HepG2 (cell line): Measurements from ENCODE around the gene RANBP3. TPM values are rescaled to one million over a fixed set of nuclear protein-coding genes. Genes with fewer than 3 reads are reported as not detected.

Experiments used
- ATF7 ChIP-seq, 2 experiments: fragments of 450-650 bp in 1 of 2; sonication (generic) in 1 of 2; formaldehyde crosslinking in 1 of 2; IDR thresholded peaks; 2 replicates each; pipeline versions ENCODE4 v1.4.0 to v1.6.1; 2016 to 2020; ENCODE audit warnings: antibody characterized with exemption in 1 of 2, mild to moderate bottlenecking in 1 of 2, missing genetic modification reagents in 1 of 2
- CEBPB ChIP-seq: IDR thresholded peaks from 2 replicates; pipeline ENCODE4 v1.6.1; 2011; ENCODE audit warnings: low read depth, low read length, improper control_type of control experiment, borderline replicate concordance
- DNMT1 ChIP-seq: sonication (generic); formaldehyde crosslinking; IDR thresholded peaks from 2 replicates; pipeline ENCODE4 v1.5.1; 2020; ENCODE audit warnings: mild to moderate bottlenecking, missing genetic modification reagents
- GPBP1L1 ChIP-seq: sonication (generic); formaldehyde crosslinking; IDR thresholded peaks from 2 replicates; pipeline ENCODE4 v1.5.0; 2020; ENCODE audit warnings: mild to moderate bottlenecking, missing genetic modification reagents
- HDAC1 ChIP-seq: sonication (generic); formaldehyde crosslinking; IDR thresholded peaks from 2 replicates; pipeline ENCODE4 v1.5.1; 2020; ENCODE audit warnings: mild to moderate bottlenecking, missing genetic modification reagents
- HDAC6 ChIP-seq: fragments of 200-600 bp; sonication (generic); IDR thresholded peaks from 2 replicates; pipeline ENCODE4 v1.7.0; 2017; ENCODE audit warnings: mild to moderate bottlenecking, antibody characterized with exemption, low read length, low read depth
- HOXA5 ChIP-seq: sonication (generic); formaldehyde crosslinking; IDR thresholded peaks from 2 replicates; pipeline ENCODE4 v1.4.0; 2020; ENCODE audit warnings: missing genetic modification reagents
- KDM2A ChIP-seq: sonication (generic); formaldehyde crosslinking; IDR thresholded peaks from 2 replicates; pipeline ENCODE4 v1.4.0; 2020; ENCODE audit warnings: low read depth, missing genetic modification reagents, borderline replicate concordance
- KLF15 ChIP-seq: sonication (generic); formaldehyde crosslinking; IDR thresholded peaks from 2 replicates; pipeline ENCODE4 v1.8.1; 2023; ENCODE audit warnings: borderline replicate concordance, mild to moderate bottlenecking, inconsistent platforms, missing genetic modification reagents, mixed read lengths
- NCOA2 ChIP-seq: sonication (generic); formaldehyde crosslinking; IDR thresholded peaks from 2 replicates; pipeline ENCODE4 v1.8.0; 2022; ENCODE audit warnings: inconsistent platforms
- NR2F6 ChIP-seq, 2 experiments: IDR thresholded peaks; 2 replicates each; pipeline ENCODE4 v1.6.1; 2016; ENCODE audit warnings: antibody characterized with exemption in 1 of 2, mild to moderate bottlenecking in 1 of 2
- PLRG1 ChIP-seq: fragments of 450-650 bp; conservative IDR thresholded peaks from 2 replicates; pipeline ENCODE4 v1.6.1; 2016
- POLR2G ChIP-seq: fragments of 200-400 bp; formaldehyde crosslinking; IDR thresholded peaks from 2 replicates; pipeline ENCODE4 v1.6.1; 2018; ENCODE audit warnings: mild to moderate bottlenecking, low read depth, low read length, moderate library complexity
- RNF2 ChIP-seq: fragments of 450-650 bp; conservative IDR thresholded peaks from 2 replicates; pipeline ENCODE4 v1.6.1; 2016; ENCODE audit warnings: low read depth
- SALL2 ChIP-seq: sonication (generic); formaldehyde crosslinking; IDR thresholded peaks from 2 replicates; pipeline ENCODE4 v1.8.1; 2023; ENCODE audit warnings: mild to moderate bottlenecking, missing genetic modification reagents, inconsistent platforms
- SOX6 ChIP-seq, 2 experiments: fragments of 450-650 bp in 1 of 2; sonication (generic) in 1 of 2; formaldehyde crosslinking in 1 of 2; IDR thresholded peaks; 2 replicates each; pipeline versions ENCODE4 v1.4.0 to v1.6.1; 2017 to 2020; ENCODE audit warnings: antibody characterized with exemption in 1 of 2, mild to moderate bottlenecking in 1 of 2, missing genetic modification reagents in 1 of 2
- ZEB1 ChIP-seq: IDR thresholded peaks from 2 replicates; pipeline ENCODE4 v1.6.1; 2012; ENCODE audit warnings: mild to moderate bottlenecking, low read depth, inconsistent platforms; ENCODE audit not compliant: insufficient replicate concordance
- ZNF274 ChIP-seq: sonication (generic); formaldehyde crosslinking; IDR thresholded peaks from 2 replicates; pipeline ENCODE4 v1.5.1; 2020; ENCODE audit warnings: mild to moderate bottlenecking, missing genetic modification reagents
- ZNF580 ChIP-seq: IDR thresholded peaks from 2 replicates; pipeline ENCODE4 v1.6.1; 2016; ENCODE audit warnings: low read depth, borderline replicate concordance
- ZNF646 ChIP-seq: sonication (generic); formaldehyde crosslinking; IDR thresholded peaks from 2 replicates; pipeline ENCODE4 v1.9.0; 2021; ENCODE audit warnings: mild to moderate bottlenecking, missing genetic modification reagents
- ZNF75D ChIP-seq: sonication (generic); formaldehyde crosslinking; IDR thresholded peaks from 2 replicates; pipeline ENCODE4 v1.8.1; 2023; ENCODE audit warnings: missing genetic modification reagents, mild to moderate bottlenecking, borderline replicate concordance
- ZSCAN30 ChIP-seq: sonication (generic); formaldehyde crosslinking; IDR thresholded peaks from 2 replicates; pipeline ENCODE4 v1.5.0; 2020; ENCODE audit warnings: mild to moderate bottlenecking, missing genetic modification reagents
- polyA plus RNA-seq, 8 experiments: library from polyadenylated mRNA; depleted of rRNA in 3 of 8; stranded (reverse) in 7 of 8; unstranded in 1 of 8; fragments of >200 nt; fragmentation: Illumina TruSeq in 4 of 8; extraction: Trizol in 4 of 8; gene quantifications; 2 replicates each; pipeline versions ENCODE4 v1.2.1 to v1.2.3, GENCODE V29; 2011 to 2016; ENCODE audit warnings: low read depth in 4 of 8, missing spikeins in 1 of 8, mixed read lengths in 1 of 8; ENCODE audit not compliant: insufficient read depth in 1 of 8
- total RNA-seq, 5 experiments: library from RNA; depleted of rRNA; stranded (reverse); fragments of >200 nt; fragmentation: Illumina TruSeq; extraction: Trizol; gene quantifications; 2 replicates each; pipeline ENCODE4 v1.2.3, GENCODE V29; 2016; ENCODE audit warnings: low read depth in 1 of 5

RANBP3 gene
- total and polyA plus RNA-seq, 2 of the 13 experiments (the other 11 are each of a cell fraction or from before 2014, with no cell fraction given): 39.5 to 149 TPM

GRCh38 chr19:5908773-5909442 lies 69.0 kb downstream of the RANBP3 start (continued):
- peak; percentile 90 for TF ChIP-seq CEBPB
- no peak for TF ChIP-seq ZNF75D (CRISPR knock-in tag)
- no peak for TF ChIP-seq ATF7 (IDR thresholded peaks at IDR 0.05)
- no peak for TF ChIP-seq ATF7 (CRISPR knock-in tag; IDR thresholded peaks at IDR 0.05)
- peak; percentile 28; the same call in 1 of the 2 replicates for TF ChIP-seq SALL2 (CRISPR knock-in tag)
- TF ChIP-seq GPBP1L1 (CRISPR knock-in tag): no peak
- TF ChIP-seq POLR2G: peak; percentile 59
- TF ChIP-seq NCOA2 (CRISPR knock-in tag): peak; percentile 62; the same call in 1 of the 2 replicates
- TF ChIP-seq KLF15 (CRISPR knock-in tag): no peak
- TF ChIP-seq SOX6 (IDR thresholded peaks at IDR 0.05): no peak
- peak; percentile 65; the same call in 1 of the 2 replicates for TF ChIP-seq SOX6 (CRISPR knock-in tag; IDR thresholded peaks at IDR 0.05)
- TF ChIP-seq HDAC1 (CRISPR knock-in tag): no peak; the same call in 1 of the 2 replicates
- 0 out of 2 replicates have a peak, but pooled peaks have one; percentile 22 for TF ChIP-seq ZNF274 (CRISPR knock-in tag)
- TF ChIP-seq KDM2A: no peak
- no peak for TF ChIP-seq DNMT1 (CRISPR knock-in tag)
- no peak for TF ChIP-seq HOXA5 (CRISPR knock-in tag)
- no peak for TF ChIP-seq ZSCAN30
- no peak; the same call in none of the 2 replicates for TF ChIP-seq ZNF646
- TF ChIP-seq ZNF580 (CRISPR knock-in tag): peak; percentile 75
- TF ChIP-seq PLRG1: no peak
- no peak for TF ChIP-seq HDAC6
- no peak for TF ChIP-seq RNF2
- TF ChIP-seq NR2F6 (IDR thresholded peaks at IDR 0.05): peak; percentile 19; the same call in 1 of the 2 replicates
- TF ChIP-seq NR2F6 (CRISPR knock-in tag; IDR thresholded peaks at IDR 0.05): peak; percentile 50; the same call in 1 of the 2 replicates
- TF ChIP-seq ZEB1: peak; percentile 34
